A673 (cell line): ENCODE measurements around the gene FRMPD4.

Experiments
- EZH2 ChIP-seq: fragments of 200-600 bp; sonication (generic); IDR thresholded peaks from 2 replicates; pipeline ENCODE4 v1.6.1; 2017; ENCODE audit warnings: borderline replicate concordance, low read depth, mild to moderate bottlenecking, mixed read lengths, antibody characterized with exemption, low read length; ENCODE audit not compliant: poor library complexity, severe bottlenecking
- TF ChIP-seq, protein P1 (sequence below): fragments of 300-800, 200-600 bp; sonication (generic); conservative IDR thresholded peaks from 2 replicates; pipeline ENCODE4 v1.5.1; 2017; ENCODE audit warnings: low read depth, mild to moderate bottlenecking, antibody characterized with exemption, low read length, moderate library complexity, mixed read lengths

DNA sequence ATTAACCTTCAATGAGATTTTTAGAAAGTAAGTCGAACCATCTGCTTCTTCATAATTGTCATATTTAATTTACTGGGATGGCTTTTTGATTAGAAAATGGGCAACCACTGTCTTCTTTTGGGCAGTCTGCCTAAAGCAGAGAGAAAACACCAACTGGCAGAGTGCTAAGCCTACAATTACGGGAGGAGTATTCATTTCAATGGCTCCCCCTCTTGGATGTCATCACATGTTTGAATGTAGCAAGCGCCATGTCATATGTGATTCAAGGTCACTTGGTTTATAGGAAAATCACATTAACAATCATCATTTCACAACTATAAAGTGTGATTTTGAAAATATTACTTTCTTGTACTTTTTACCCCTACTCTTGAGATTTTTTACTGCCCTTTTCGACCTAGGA, 261.9 kb downstream of the FRMPD4 start:
- TF ChIP-seq EZH2: no peak
- TF ChIP-seq, protein P1, sequence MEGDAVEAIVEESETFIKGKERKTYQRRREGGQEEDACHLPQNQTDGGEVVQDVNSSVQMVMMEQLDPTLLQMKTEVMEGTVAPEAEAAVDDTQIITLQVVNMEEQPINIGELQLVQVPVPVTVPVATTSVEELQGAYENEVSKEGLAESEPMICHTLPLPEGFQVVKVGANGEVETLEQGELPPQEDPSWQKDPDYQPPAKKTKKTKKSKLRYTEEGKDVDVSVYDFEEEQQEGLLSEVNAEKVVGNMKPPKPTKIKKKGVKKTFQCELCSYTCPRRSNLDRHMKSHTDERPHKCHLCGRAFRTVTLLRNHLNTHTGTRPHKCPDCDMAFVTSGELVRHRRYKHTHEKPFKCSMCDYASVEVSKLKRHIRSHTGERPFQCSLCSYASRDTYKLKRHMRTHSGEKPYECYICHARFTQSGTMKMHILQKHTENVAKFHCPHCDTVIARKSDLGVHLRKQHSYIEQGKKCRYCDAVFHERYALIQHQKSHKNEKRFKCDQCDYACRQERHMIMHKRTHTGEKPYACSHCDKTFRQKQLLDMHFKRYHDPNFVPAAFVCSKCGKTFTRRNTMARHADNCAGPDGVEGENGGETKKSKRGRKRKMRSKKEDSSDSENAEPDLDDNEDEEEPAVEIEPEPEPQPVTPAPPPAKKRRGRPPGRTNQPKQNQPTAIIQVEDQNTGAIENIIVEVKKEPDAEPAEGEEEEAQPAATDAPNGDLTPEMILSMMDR: no peak
